T-helper 9 cell (primary cell): ENCODE measurements around the gene SLC25A51.
"Not testable (repeated sequence)": the region's sequence is repeated elsewhere in the genome, so short reads cannot be mapped to it uniquely, and the experiment has no call there.

Experiments used
- DNase-seq: peaks from one replicate; pipeline ENCODE4 v3.0.0-alpha.2; 2020

Gene SLC25A51

DNA sequence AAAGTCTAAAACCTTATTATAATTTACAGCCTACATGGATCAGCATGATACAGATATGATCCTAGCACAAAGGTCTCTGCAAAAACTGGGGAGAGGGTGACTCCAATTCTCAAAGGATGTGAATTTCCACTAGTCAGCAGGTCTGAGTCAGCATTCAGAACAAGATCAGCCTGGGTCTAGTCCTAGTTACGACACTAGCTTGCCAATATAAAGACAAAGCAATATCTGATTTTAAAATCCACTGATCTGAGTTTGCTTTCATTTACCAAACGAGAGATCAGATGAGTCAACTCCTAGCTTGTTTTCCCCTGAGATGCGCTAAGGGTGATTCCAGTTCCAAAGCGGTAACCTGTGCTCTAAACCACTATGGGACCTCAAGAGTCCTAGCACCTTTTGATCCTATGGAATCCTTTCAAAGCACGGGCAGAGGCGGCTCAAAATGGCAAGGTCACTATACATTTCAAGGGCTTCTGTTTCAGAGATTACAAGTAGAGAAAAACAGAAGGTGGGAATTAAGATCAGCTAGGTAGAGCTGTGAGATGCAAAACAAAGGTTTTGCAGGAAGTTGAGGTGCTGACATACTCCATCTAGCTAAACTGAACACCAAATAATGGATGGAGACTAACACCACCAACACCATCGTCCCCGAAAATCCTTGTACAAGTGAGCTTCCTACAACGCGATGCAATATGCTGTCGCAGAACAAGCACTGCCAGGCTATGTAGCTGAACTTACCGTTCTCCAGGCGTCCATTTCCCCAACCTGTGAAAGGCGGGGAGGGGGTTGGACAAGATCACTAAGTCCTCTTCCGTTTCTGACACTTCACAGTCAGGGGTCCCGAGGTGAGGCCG lies 906 bp downstream of the SLC25A51 start:
- no peak for DNase-seq

DNA sequence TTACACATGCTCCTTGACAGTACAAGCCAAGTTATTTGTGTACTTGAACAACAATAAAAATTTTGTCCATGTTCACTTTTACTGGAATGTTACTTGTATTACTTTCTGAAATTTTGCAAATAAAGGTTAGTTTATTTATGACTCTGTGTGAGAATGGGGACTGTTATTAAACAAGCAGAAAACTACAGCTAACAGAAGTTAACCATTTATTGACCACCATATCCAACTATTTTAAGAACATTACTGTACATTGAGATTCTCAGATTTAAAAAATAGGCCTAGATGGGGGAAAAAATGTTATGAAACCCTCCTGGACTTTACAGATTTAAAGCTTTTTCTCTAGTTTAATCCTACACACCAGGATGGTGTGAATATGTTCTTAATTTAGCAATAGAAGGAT lies 1.8 kb downstream of the SLC25A51 start:
- no peak for DNase-seq

DNA sequence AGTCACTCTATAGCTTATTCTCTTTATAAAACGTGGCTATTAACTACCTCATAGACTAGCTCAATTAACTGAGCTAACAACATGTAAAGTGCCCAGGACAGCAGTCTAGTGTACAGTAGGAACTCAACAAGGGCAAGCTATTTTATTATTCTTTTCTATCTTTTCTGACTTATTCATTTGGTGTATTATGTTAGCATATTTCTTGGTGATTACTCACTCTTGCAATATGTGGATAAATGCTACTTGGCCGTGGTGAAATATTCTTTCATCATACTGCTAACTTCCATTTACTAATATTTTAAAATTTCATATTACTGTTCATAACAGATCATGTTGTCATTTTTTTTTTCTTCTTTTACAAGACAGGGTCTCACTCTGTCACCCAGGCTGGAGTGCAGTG lies 4.9 kb downstream of the SLC25A51 start:
- DNase-seq = no peak

DNA sequence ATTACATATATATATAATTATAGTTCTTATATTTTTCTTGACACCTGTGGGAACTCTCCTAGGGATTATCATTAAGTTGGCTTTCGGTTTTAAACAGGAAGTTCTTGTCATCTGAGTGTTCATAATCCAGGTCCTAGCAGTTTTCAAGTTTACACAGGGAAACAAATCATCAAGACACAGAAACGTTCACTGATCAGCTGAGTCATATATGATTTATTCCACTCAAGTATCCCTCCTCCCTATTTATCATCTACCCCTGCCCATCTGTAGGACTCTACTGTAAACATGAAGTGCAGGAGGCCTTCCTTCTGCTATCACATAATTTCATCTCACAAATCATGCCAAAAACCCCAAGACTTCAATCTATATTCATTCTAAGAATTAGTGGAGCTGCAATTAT lies 6.3 kb downstream of the SLC25A51 start:
- DNase-seq = no peak

DNA sequence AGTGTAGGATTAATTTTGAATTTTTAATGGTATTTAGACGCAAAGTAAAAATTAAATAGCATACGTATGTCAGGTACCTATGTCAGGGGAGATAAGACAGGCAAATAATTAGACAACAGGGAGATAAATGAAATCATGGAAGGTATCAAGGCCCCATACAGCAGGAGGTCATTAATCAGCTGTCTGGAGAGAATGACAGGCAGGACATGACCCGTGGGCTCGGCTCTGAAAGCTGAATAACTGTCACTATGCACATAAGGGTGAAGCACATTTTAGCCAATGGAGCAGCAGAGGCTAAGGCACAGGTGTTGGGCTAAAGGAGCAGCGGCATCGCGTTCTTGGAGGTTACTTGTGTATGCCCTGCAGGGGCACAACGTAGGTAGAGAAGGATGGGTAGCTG lies 11.9 kb downstream of the SLC25A51 start:
- no peak for DNase-seq

DNA sequence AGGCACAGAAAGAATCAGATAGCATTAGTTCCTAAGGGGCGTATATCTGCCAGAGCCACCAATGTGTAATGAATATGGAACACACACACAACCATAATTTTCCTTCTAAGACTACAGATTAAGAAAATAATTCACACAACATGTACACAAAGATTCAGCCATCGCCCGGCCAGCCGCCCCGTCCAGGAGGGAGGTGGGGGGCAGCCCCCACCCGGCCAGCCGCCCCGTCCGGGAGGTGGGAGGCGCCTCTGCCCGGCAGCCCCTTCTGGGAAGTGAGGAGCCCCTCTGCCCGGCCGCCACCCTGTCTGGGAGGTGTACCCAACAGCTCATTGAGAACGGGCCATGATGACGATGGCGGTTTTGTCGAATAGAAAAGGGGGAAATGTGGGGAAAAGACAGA lies 12.9 kb downstream of the SLC25A51 start:
- DNase-seq = not testable (repeated sequence)

DNA sequence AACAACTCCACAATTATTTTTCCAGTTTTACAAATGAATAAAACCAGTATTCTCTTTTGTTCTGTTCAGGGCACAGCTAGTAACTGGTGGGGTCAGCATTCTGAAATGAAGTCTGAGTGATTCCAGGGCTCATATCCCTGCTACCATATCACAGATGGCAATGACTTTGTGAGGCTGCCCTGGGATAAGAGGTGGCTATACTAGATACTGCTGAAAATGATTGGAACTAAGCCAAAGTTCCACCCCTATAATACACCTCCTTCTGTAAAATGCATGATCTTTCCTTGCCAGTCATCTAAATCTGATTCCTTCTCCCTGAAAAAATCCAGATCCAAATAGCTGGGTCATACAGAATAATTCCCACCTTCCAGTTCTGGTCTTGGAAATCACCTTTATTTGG lies 14.4 kb downstream of the SLC25A51 start:
- no peak for DNase-seq

DNA sequence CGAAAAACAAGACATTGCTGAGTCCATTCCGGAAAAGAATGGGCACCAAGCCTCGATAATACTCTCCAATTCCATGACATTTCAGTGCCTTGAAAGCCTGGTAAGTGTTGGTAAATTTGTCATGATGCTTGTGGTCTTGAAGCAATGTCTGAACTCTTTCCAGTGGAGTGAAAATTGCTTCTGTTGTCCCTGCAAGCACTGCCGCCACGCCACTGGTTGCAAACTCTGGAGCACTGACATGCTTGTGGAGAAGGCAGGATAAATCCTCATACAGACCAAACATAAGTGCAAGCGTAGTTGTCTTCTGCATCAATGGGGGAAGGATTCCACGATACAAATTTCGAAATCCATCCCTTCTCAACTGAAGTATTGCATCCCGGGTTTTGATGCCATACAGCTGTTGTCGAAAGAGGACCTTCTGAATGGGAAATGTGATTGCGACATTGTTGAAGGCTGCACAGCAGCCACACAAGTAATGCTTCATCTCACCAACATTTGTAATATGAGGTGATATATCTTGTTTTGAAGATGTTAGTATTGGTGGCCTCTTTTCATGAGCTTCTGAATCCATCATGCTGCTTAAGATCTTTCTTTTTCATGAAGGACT lies 15.8 kb downstream of the SLC25A51 start:
- not testable (repeated sequence) for DNase-seq

DNA sequence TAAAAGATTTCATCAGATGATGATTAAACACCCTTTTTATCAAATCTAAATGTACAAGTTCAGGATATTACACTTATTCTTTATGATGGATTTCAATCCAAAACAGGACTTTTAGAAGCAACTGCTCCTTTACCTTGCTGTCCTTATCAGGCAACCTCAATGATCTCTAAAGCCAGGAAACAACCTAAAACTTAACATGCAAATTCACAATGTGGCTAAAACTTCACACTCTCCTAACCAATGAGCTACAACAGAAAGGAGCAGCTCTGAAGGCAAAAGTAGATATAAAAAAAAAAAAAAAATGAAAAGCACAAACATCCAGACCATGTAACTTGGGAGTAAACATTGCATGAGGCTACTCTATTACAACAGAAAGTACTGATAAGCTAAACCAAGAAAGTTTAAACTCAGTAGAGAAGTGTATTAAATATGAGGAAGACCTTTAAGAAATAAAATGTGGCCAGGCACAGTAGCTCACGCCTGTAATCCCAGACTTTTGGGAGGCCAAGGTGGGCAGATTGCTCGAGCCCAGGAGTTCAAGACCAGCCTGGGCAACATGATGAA lies 22.9 kb downstream of the SLC25A51 start:
- no peak for DNase-seq

DNA sequence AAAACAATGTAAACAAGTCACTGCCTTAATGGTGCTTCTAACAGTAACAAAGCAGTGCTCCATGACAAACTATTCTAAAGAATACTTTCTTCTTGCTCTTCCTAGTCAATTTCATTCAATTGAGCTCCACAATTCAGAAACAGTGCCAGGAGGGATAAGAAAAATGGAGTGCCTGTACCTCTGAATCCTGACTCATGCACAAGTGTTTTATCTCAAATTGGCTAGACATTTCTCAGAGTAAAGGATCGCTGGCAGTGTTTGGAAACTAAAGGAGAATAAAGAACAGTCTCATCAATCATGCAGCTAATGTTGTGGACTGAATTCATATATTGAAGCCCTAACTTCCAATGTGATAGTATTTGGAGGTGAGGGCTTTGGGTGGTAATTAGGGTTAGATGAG lies 27.6 kb downstream of the SLC25A51 start:
- no peak for DNase-seq

DNA sequence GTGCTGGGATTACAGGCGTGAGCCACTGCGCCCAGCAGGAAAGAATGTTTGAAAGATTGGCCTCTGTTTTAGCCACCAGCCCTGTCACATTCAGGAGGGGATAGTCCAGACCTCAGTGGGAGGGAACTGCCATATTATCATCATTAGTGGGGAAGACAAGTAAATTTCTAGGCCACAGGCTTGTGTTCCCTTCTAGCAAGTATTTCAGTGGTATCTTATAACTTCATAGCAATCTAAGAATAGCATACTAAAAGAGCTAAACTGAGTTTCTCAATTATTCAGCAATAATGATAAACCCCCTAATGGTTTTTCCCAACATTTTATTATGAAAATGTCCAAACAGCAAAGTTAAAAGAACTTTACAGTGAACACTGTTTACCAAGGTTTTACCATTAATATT lies 30.0 kb downstream of the SLC25A51 start:
- no peak for DNase-seq

DNA sequence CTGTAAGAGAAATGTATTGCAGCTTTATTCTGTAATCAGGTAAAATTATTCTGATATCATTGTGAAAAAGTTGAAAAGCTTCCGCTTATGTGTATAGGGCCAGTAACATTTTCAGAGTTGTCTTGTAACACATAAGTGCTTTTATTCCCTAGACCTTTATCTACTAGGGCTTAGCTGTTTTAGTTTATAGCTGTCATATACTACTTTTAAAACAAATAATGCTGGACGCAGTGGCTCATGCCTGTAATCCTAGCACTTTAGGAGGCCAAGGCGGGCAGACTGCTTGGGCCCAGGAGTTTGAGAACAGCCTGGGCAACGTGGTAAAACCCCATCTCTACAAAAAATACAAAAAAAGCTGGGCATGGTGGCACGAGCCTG lies 33.1 kb downstream of the SLC25A51 start:
- DNase-seq = no peak

DNA sequence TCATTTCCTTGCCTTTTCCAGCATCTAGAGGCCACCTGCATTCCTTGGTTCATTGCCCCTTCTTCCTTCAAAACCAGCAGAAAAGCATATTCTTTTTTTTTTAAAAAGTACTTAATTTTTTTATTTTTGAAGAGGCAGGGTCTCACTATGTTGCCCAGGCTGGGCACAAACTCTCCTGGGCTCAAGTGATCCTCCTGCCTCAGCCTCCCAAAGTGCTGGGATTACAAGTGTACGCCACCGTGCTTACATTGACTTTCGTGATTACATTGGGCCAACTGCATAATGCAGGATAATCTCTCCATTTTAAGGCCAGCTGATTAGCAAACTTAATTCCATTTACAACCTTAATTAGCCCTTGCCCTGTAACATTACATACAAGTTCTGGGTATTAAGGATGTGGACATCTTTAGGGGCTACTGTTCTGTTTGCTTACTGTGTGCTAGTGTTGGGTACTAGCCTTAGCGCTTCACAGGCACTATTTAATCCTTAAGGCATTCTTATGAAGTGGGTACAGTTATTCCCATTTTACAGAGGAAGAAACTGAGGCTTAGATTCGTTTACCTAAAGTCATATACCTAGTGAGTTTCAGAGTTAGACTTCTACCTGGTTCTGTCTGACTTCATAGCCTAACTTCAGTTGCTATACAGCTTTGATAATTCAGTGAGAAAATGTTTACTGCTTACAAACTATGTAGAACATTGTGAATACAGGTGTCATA lies 33.7 kb downstream of the SLC25A51 start:
- DNase-seq = no peak

DNA sequence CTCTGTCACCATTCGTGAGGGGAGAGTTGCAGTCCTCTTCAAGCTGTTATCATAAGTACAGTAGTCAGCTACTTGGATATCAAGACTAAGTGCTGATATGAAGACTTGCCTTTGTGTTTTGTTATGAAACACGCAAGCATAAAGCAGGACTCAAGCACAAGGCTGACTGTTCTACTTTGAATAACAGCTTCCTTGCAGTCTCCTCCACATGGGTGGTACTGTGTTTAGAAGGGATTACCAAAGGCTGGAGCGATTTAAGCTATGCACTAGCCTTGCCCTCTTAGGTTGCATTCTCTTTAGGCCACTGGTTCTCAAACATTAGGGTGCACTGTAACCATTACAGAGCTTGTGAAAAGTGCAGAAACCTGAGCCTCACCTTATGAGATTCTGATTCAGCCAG lies 41.4 kb downstream of the SLC25A51 start:
- no peak for DNase-seq

DNA sequence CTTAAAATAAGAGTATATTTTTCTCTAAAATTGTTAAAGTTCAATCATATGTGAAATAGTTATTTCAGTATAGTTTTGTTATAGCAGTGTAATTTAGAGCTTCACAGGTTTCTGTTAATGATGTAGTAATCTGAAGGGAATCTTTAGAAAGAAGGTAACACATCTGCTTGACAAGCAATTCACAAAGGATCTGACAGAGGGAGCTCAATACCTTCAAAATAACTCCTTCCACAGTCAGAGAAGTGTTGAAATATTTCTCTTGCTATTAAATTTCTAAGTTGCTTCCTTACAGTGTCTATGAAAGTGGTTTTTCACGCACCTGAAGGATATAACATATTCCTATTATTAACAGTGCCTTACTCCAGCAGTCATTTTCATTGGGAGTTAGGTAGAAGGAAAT lies 44.9 kb downstream of the SLC25A51 start:
- no peak for DNase-seq

DNA sequence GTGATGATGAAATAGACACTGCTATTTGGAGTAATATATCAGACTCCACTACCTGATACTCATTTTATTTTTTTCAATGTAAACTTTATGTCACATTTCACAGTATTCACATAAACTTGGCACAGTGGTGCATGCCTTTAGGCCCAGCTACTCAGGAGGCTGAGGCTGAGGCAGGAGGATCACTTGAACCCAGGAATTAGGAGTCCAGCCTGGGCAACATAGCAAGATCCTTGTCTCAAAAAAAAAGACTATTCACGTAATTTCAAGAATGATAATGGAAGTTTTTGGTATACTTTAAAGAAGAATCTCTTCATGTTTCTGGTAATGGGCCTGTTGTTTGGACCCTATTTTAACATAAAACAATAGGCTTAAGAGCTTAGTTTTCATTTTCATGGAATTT lies 47.4 kb downstream of the SLC25A51 start:
- no peak for DNase-seq

DNA sequence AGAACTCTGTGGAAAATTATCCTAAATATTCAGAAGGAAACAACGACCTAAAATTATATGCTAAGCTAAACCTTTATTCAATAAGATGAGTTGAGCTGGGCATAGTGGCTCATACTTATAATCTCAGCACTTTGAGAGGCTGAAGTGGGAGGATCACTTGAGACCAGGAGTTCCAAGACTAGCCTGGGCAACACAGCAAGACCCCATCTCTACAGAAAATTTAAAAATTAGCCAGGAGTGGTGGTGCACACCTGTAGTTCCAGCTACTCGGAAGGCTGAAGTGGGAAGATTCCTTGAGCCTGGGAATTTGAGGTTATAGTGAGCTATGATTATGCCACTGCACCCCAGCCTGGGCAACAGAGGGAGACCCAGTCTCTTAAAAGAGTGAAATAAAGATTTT lies 51.7 kb downstream of the SLC25A51 start:
- DNase-seq = no peak

DNA sequence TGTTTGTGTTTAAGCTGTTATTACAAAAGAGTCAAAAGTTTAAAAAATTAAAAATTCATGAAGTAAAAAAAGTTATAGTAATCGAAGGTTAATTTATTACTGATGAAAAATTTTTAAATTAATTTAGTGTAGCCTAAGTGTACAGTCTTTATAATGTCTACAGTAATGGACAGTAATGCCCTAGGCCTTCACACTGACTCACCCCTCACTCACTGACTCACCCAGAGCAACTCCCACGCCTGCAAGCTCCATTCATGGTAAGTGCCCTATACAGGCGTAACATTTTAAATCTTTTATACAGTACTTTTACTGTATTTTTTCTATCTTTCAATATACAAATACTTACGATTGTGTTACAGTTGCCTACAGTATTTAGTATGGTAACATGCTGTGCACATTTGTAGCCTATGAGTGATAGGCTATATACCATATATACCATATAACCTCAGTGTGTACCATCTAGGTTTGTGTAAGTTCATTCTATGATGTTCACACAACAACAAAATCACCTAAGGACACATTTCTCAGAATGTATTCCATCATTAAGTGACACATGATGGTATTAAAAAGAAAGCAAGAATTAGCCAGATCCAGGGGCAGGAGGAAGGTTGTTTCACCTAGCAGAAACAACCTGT lies 63.2 kb downstream of the SLC25A51 start:
- DNase-seq = no peak

DNA sequence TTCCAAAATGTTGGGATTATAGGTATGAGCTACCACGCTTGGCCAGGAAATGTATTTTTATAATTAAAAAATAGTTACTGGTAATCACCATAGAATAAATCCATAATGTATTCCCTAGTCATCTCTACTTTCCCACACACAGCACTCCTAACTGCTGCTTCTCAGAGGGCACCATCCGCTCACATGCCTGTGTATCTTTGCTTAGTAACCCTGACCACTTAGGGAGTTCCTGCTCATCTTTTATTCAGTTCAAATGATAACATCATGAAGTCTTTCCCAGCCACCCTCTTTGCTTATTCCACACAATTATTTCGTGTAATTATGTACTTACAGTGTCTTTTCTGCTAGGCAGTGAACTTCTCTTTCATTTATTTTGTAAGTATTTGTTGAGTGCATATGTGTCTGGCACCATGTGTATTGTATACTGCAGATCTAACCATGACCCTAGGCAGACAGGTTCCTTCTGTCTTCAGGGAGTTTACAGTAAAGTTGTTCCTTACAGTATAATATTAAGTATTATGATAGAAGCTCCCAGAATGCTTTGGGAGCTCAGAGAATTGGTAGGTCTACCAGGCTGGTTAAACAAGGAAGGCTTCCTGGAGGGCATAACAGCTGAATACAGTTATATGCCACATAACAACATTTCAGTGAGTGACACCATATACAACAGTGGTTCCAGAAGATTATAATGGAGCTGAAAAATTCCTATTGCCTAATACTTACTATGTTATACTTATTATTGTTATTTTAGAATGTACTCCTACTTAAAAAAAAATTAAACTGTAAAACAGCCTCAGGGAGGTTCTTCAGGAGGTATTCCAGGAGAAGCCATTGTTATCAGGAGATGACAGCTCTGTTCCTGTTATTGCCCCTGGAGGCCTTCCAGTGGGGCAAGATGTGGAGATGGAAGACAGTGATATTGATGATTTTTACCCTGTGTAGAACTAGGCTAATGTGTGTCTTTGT lies 64.1 kb downstream of the SLC25A51 start:
- no peak for DNase-seq
